ENCODE results near the gene LIG1. TPM values are rescaled to one million over a fixed set of nuclear protein-coding genes. Genes with fewer than 3 reads are reported as not detected.

The LIG1 gene
- total and polyA plus RNA-seq, 9 of the 15 experiments (the other 6 are each of a cell fraction or from before 2014, with no cell fraction given) = 9.6 to 114 (median 71.1) TPM

DNA sequence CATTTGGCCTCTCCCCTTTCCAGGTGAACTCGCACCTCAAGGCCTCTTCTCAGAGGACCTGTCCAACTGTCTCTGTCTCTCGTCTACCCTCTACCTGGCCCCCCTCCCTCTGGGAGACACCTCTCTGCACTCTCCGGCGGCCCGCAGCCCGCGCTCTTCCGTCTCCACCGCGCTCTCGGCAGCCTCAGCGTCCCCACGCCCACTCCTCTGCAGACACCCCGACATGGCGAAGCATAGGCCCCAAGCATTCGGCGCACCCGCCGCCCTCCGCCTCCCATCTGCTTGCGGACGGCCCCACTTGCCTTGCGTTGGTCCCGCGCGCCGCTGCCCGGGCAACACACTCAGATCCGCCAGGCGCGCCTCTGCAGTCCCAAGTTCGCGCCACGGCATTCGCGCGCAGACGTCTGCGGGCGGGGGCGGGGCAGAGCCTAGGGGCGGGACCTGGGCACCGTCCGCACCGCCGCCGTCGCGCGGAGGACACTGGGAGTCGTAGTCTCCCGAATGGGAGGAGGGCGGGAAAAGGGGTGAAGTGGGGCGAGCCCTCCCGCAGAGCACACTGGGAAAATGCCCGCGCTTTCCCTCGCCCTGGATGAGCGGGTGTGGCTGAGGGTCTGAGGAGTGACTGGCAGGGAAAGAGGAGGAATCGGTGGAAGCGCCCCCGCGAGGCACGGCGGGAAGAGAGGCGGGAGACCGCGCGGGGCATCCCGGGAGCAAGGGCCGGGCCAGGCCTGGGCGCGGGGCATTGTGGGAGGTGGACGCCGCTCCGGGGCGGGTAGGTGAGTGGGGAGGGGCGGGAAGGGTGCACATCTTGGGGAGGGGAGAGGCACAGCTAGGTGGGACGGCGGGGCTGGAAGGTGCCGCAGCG, at the start of gene LIG1, which contains the start of gene ZSWIM9 (continued):
- peak; percentile 70 for TF ChIP-seq ZFX (CRISPR knock-in tag; IDR thresholded peaks at IDR 0.05)
- TF ChIP-seq, protein P1, sequence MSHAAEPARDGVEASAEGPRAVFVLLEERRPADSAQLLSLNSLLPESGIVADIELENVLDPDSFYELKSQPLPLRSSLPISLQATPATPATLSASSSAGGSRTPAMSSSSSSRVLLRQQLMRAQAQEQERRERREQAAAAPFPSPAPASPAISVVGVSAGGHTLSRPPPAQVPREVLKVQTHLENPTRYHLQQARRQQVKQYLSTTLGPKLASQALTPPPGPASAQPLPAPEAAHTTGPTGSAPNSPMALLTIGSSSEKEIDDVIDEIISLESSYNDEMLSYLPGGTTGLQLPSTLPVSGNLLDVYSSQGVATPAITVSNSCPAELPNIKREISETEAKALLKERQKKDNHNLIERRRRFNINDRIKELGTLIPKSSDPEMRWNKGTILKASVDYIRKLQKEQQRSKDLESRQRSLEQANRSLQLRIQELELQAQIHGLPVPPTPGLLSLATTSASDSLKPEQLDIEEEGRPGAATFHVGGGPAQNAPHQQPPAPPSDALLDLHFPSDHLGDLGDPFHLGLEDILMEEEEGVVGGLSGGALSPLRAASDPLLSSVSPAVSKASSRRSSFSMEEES (CRISPR knock-in tag; IDR thresholded peaks at IDR 0.05) = no peak
- TF ChIP-seq, protein P2, sequence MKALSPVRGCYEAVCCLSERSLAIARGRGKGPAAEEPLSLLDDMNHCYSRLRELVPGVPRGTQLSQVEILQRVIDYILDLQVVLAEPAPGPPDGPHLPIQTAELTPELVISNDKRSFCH (CRISPR knock-in tag; IDR thresholded peaks at IDR 0.05) = no peak
- TF ChIP-seq, protein P2 (tag; IDR thresholded peaks at IDR 0.05) = 0 out of 2 replicates have a peak, but pooled peaks have one; percentile 22
- TF ChIP-seq ZNF695 (CRISPR knock-in tag; IDR thresholded peaks at IDR 0.05) = no peak
- no peak for TF ChIP-seq TBL1XR1 (IDR thresholded peaks at IDR 0.05; ENCODE audit: low read length in 2 of 2)
- TF ChIP-seq NCOA1 (IDR thresholded peaks at IDR 0.05; ENCODE audit: low read depth) = no peak
- no peak for TF ChIP-seq NFRKB (IDR thresholded peaks at IDR 0.05; ENCODE audit: low read depth)
- TF ChIP-seq ERF (CRISPR knock-in tag; IDR thresholded peaks at IDR 0.05) = 0 out of 2 replicates have a peak, but pooled peaks have one; percentile 55
- TF ChIP-seq, protein P3, sequence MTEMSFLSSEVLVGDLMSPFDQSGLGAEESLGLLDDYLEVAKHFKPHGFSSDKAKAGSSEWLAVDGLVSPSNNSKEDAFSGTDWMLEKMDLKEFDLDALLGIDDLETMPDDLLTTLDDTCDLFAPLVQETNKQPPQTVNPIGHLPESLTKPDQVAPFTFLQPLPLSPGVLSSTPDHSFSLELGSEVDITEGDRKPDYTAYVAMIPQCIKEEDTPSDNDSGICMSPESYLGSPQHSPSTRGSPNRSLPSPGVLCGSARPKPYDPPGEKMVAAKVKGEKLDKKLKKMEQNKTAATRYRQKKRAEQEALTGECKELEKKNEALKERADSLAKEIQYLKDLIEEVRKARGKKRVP (CRISPR knock-in tag; IDR thresholded peaks at IDR 0.05) = peak; percentile 27; the same call in 1 of the 2 replicates
- TF ChIP-seq CTBP1 (IDR thresholded peaks at IDR 0.05; ENCODE audit: borderline replicate concordance) = peak; percentile 90
- no peak for TF ChIP-seq KAT8 (IDR thresholded peaks at IDR 0.05; ENCODE audit: low read depth)
- no peak for TF ChIP-seq ZKSCAN1 (IDR thresholded peaks at IDR 0.05; ENCODE audit: low read depth, low read length)
- TF ChIP-seq, protein P4, sequence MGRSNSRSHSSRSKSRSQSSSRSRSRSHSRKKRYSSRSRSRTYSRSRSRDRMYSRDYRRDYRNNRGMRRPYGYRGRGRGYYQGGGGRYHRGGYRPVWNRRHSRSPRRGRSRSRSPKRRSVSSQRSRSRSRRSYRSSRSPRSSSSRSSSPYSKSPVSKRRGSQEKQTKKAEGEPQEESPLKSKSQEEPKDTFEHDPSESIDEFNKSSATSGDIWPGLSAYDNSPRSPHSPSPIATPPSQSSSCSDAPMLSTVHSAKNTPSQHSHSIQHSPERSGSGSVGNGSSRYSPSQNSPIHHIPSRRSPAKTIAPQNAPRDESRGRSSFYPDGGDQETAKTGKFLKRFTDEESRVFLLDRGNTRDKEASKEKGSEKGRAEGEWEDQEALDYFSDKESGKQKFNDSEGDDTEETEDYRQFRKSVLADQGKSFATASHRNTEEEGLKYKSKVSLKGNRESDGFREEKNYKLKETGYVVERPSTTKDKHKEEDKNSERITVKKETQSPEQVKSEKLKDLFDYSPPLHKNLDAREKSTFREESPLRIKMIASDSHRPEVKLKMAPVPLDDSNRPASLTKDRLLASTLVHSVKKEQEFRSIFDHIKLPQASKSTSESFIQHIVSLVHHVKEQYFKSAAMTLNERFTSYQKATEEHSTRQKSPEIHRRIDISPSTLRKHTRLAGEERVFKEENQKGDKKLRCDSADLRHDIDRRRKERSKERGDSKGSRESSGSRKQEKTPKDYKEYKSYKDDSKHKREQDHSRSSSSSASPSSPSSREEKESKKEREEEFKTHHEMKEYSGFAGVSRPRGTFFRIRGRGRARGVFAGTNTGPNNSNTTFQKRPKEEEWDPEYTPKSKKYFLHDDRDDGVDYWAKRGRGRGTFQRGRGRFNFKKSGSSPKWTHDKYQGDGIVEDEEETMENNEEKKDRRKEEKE (IDR thresholded peaks at IDR 0.05; ENCODE audit: borderline replicate concordance in 1 of 2, control insufficient read depth in 1 of 2, low read depth in 2 of 2, low read length in 1 of 2) = peak in 1 of 2 experiments; percentile 88; a peak in 2 of 4 replicates
- TF ChIP-seq POLR2B (IDR thresholded peaks at IDR 0.05; ENCODE audit: low read depth, partially characterized antibody) = peak; percentile 76
- TF ChIP-seq, protein P5, sequence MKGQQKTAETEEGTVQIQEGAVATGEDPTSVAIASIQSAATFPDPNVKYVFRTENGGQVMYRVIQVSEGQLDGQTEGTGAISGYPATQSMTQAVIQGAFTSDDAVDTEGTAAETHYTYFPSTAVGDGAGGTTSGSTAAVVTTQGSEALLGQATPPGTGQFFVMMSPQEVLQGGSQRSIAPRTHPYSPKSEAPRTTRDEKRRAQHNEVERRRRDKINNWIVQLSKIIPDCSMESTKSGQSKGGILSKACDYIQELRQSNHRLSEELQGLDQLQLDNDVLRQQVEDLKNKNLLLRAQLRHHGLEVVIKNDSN (CRISPR knock-in tag; IDR thresholded peaks at IDR 0.05) = peak; percentile 55; the same call in 1 of the 2 replicates
- TF ChIP-seq, protein P6, sequence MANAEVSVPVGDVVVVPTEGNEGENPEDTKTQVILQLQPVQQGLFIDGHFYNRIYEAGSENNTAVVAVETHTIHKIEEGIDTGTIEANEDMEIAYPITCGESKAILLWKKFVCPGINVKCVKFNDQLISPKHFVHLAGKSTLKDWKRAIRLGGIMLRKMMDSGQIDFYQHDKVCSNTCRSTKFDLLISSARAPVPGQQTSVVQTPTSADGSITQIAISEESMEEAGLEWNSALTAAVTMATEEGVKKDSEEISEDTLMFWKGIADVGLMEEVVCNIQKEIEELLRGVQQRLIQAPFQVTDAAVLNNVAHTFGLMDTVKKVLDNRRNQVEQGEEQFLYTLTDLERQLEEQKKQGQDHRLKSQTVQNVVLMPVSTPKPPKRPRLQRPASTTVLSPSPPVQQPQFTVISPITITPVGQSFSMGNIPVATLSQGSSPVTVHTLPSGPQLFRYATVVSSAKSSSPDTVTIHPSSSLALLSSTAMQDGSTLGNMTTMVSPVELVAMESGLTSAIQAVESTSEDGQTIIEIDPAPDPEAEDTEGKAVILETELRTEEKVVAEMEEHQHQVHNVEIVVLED (CRISPR knock-in tag; IDR thresholded peaks at IDR 0.05) = peak; percentile 95
- no peak for TF ChIP-seq ILF3 (IDR thresholded peaks at IDR 0.05; ENCODE audit: borderline replicate concordance)
- TF ChIP-seq ZNF551 (CRISPR knock-in tag; IDR thresholded peaks at IDR 0.05) = no peak

Measured in K562 (cell line).